ENCODE measurements around the gene ALDH2.
"Not testable (repeated sequence)": the region's sequence is repeated elsewhere in the genome, so short reads cannot be mapped to it uniquely, and the experiment has no call there.

ALDH2 gene

DNA sequence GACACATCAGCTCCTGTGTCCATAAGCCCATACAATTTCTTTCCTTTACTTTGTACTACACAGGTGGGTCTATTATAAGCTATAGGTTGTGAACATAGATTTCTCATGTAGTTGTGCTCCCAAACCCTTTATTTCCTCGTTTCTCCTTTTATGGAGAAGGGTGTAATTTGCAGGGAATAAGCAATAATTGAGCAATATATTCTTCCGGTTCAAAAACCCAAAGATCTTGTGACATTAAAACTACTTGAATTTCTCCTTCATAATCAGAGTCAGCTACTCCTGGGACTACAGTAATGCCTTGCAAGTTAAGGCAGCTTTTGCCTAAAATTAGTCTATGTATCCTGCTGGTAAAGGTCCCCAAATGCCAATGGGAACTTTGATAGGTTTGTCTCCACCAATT is 56.2 kb downstream of the ALDH2 start:
- peak overlapping the region; percentile 31; the same call in 1 of the 2 replicates for H3K27ac ChIP-seq

DNA sequence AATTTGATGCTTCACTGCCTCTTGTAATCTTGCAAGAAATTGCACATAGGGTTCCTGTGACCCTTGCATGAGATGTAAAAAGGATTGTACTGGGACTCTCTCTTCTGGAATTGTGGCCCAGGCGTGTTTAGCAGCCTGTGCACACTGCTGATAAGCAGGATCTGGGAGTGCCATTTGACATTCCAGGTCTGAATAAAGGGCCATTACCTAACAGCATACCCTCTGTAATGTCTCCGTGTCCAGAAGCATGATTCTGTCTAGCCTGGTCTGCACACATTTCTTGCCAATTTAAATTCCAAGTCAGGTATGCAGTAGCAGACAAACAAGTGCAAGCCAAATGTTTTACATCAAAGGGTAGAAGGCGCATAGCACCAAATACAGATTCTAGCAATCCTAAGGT is 57.2 kb downstream of the ALDH2 start:
- TF ChIP-seq EZH2 (IDR thresholded peaks at IDR 0.05) (no peak), POLR2AphosphoS5 (IDR thresholded peaks at IDR 0.05; ENCODE audit: borderline replicate concordance, low read depth, low read length) (no peak), FOXP2 (optimal IDR thresholded peaks at IDR 0.05; ENCODE audit: control extremely low read depth, extremely low read length, insufficient read depth) (no peak)
- DNase-seq (ENCODE audit: low read depth, low spot score), result no peak
- Histone ChIP-seq H3K4me3 (no peak overlapping the region), H3K36me3 (ENCODE audit: insufficient read depth, low read length) (no peaks in the 10 kb centered on the region), H3K9me3 (ENCODE audit: low read depth, low read length) (0 out of 2 replicates have a peak, but pooled peaks cover 3% of the 10 kb centered on the region), H3K9ac (ENCODE audit: insufficient read length) (no peak overlapping the region), H3K27ac (no peak overlapping the region)

More for the DNA sequence above, 56.2 kb downstream of the ALDH2 start:
- no peaks in the 10 kb centered on the region for H3K9me3 ChIP-seq (ENCODE audit: low read depth, low read length)
- no peak for TF ChIP-seq POLR2AphosphoS5 (IDR thresholded peaks at IDR 0.05; ENCODE audit: borderline replicate concordance, low read depth, low read length)
- TF ChIP-seq EZH2 (IDR thresholded peaks at IDR 0.05), result no peak
- TF ChIP-seq FOXP2 (optimal IDR thresholded peaks at IDR 0.05; ENCODE audit: control extremely low read depth, extremely low read length, insufficient read depth), result no peak
- no peak overlapping the region for H3K9ac ChIP-seq (ENCODE audit: insufficient read length)
- H3K4me3 ChIP-seq, result no peak overlapping the region
- DNase-seq (ENCODE audit: low read depth, low spot score), result no peak
- no peaks in the 10 kb centered on the region for H3K36me3 ChIP-seq (ENCODE audit: insufficient read depth, low read length)

DNA sequence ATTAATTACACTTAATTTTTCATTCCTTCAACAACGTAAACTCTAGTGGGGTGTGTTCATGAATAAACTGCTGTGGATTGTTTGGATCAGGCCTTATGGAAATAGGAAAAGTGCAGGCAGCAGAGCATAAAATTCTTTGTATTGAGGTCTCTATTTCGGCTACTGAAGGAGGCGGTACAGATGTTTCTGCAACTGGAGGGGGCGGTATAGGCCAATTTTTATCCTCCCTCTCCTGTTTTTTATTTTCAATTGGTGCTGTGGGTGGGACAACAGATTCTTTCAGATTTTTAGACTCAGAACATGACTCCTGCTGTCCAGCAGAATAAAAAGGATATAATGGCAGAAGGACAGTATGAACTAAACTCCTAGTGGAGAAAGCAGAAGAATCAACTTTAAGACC is 57.6 kb downstream of the ALDH2 start:
- H3K36me3 ChIP-seq (ENCODE audit: insufficient read depth, low read length); H3K27ac ChIP-seq; DNase-seq (ENCODE audit: low read depth, low spot score); H3K4me3 ChIP-seq; H3K9me3 ChIP-seq (ENCODE audit: low read depth, low read length); H3K9ac ChIP-seq (ENCODE audit: insufficient read length): not testable (repeated sequence)

DNA sequence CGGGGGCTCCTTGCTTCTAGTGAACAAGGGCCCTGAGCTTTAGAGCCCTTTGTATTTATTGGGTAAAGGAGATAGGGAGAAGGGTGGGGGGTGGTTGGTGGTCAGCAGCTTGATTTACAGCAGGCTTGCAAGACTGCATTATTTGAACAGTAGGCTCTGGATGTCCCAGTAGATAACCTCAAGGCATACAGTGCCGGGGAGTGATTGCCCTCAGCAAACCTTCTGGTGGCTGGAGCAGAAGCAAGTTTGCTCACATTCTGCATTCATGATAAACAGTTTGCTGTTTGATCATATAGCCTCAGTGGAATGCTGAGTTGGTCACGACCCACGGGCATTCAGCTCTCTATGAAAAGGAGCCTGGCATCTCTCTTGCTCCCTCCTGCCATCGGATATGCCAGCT is 58.8 kb downstream of the ALDH2 start:
- H3K4me3 ChIP-seq, result no peak overlapping the region
- no peak for DNase-seq (ENCODE audit: low read depth, low spot score)
- no peaks in the 10 kb centered on the region for H3K36me3 ChIP-seq (ENCODE audit: insufficient read depth, low read length)
- 0 out of 2 replicates have a peak, but pooled peaks cover 3% of the 10 kb centered on the region for H3K9me3 ChIP-seq (ENCODE audit: low read depth, low read length)
- no peak overlapping the region for H3K9ac ChIP-seq (ENCODE audit: insufficient read length)
- TF ChIP-seq FOXP2 (optimal IDR thresholded peaks at IDR 0.05; ENCODE audit: control extremely low read depth, extremely low read length, insufficient read depth) (no peak), POLR2AphosphoS5 (IDR thresholded peaks at IDR 0.05; ENCODE audit: borderline replicate concordance, low read depth, low read length) (no peak), EZH2 (IDR thresholded peaks at IDR 0.05) (no peak)
- H3K27ac ChIP-seq, result no peak overlapping the region

DNA sequence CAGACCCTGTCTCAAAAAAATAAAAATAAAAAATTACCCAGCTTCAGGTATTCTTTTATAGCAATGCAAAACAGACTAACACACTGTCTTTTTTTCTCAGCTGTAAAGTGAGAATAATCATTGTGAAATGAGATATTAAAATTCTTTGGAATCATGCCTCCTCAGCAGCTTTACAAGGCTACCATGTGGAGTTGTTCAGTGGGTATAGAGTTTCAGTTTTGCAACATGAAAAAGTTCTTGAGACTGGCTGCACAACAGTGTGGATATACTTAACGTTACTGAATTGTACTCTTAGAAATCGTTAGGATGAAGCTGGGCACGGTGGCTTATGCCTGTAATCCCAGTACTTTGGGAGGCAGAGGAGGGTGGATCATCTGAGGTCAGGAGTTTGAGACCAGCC is 59.6 kb downstream of the ALDH2 start:
- Histone ChIP-seq H3K9me3 (ENCODE audit: low read depth, low read length) (0 out of 2 replicates have a peak, but pooled peaks cover 3% of the 10 kb centered on the region), H3K27ac (peak overlapping the region; percentile 42), H3K9ac (ENCODE audit: insufficient read length) (no peak overlapping the region), H3K36me3 (ENCODE audit: insufficient read depth, low read length) (no peaks in the 10 kb centered on the region), H3K4me3 (no peak overlapping the region)
- no peak for TF ChIP-seq FOXP2 (optimal IDR thresholded peaks at IDR 0.05; ENCODE audit: control extremely low read depth, extremely low read length, insufficient read depth)
- no peak for TF ChIP-seq EZH2 (IDR thresholded peaks at IDR 0.05)
- TF ChIP-seq POLR2AphosphoS5 (IDR thresholded peaks at IDR 0.05; ENCODE audit: borderline replicate concordance, low read depth, low read length), result no peak
- no peak for DNase-seq (ENCODE audit: low read depth, low spot score)

DNA sequence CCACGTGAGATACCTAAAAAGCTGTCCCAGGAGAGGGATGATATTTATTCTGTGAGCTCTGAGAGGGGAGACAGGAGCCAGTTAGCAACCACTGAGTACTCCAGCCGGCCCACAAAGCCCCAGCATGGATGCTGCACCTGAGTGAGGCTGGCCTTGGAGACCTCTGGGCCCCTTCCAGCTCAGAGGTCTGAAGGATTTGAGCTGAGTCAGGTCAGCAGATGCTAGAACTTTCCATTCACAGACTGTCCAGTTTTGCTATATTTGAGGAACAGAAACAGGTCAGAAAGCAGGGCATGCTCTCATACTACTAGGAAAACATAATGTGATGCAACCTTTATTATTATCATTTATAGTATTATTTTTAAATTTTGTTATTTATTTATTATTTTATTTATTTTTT is 60.3 kb downstream of the ALDH2 start:
- TF ChIP-seq POLR2AphosphoS5 (IDR thresholded peaks at IDR 0.05; ENCODE audit: borderline replicate concordance, low read depth, low read length), result no peak
- Histone ChIP-seq H3K27ac (no peak overlapping the region), H3K9me3 (ENCODE audit: low read depth, low read length) (0 out of 2 replicates have a peak, but pooled peaks cover 3% of the 10 kb centered on the region), H3K9ac (ENCODE audit: insufficient read length) (no peak overlapping the region), H3K36me3 (ENCODE audit: insufficient read depth, low read length) (no peaks in the 10 kb centered on the region), H3K4me3 (no peak overlapping the region)
- DNase-seq (ENCODE audit: low read depth, low spot score), result no peak

DNA sequence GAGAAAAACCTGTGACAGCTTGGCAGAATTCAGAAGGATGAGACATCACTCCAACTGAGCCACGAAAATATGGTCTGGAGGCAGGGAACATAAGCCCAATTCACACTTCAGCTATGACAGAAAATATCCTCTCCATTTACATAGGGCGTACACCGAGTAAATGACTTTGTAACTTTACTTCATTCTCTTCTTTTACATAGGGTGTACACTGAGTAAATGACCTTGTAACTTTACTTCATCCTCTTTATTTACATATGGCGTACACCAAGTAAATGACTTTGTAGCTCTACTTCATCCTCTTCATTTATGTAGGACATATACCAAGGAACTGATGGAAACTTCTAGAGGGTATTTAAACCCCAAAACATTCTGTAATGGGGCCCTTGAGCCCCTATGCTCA is 61.2 kb downstream of the ALDH2 start:
- H3K36me3 ChIP-seq (ENCODE audit: insufficient read depth, low read length), result no peaks in the 10 kb centered on the region
- 0 out of 2 replicates have a peak, but pooled peaks cover 3% of the 10 kb centered on the region for H3K9me3 ChIP-seq (ENCODE audit: low read depth, low read length)
- no peak for DNase-seq (ENCODE audit: low read depth, low spot score)
- no peak overlapping the region for H3K4me3 ChIP-seq
- no peak overlapping the region for H3K27ac ChIP-seq
- TF ChIP-seq EZH2 (IDR thresholded peaks at IDR 0.05) (no peak), FOXP2 (optimal IDR thresholded peaks at IDR 0.05; ENCODE audit: control extremely low read depth, extremely low read length, insufficient read depth) (no peak), POLR2AphosphoS5 (IDR thresholded peaks at IDR 0.05; ENCODE audit: borderline replicate concordance, low read depth, low read length) (no peak)
- H3K9ac ChIP-seq (ENCODE audit: insufficient read length), result no peak overlapping the region

DNA sequence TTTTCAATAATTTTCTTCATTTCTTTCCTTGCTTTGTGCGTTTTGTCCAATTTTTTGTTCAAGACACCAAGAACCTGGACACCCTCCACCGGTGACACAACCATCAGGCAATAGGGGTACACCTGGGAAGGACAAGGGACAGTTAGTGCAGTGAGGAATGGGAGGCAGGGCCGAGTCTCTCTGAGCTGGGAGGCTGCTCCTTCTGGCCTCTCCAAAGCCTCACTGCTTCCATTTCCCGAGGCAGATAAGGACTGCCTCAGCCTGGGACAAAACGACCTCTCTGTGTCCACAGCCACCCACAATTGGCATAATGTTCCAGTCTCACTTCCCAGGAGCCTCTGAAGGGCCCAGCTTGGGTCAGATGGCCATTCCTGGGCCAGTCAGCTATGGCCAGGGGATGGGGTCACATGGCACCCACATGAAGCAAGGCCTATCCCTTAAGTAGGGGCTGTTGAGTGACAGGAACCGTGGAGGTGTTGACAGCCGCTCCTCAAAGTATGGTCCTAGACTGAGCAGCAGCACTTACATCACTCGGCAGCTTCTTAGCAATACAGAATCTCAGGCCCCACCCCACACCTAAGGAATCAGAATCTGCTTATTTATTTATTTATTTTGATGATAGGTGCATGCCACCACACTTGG is 61.7 kb downstream of the ALDH2 start:
- no peaks in the 10 kb centered on the region for H3K36me3 ChIP-seq (ENCODE audit: insufficient read depth, low read length)
- no peak overlapping the region for H3K4me3 ChIP-seq
- 0 out of 2 replicates have a peak, but pooled peaks cover 3% of the 10 kb centered on the region for H3K9me3 ChIP-seq (ENCODE audit: low read depth, low read length)
- no peak overlapping the region for H3K27ac ChIP-seq
- no peak for DNase-seq (ENCODE audit: low read depth, low spot score)
- H3K9ac ChIP-seq (ENCODE audit: insufficient read length), result no peak overlapping the region
- TF ChIP-seq POLR2AphosphoS5 (IDR thresholded peaks at IDR 0.05; ENCODE audit: borderline replicate concordance, low read depth, low read length), result no peak
- no peak for TF ChIP-seq FOXP2 (optimal IDR thresholded peaks at IDR 0.05; ENCODE audit: control extremely low read depth, extremely low read length, insufficient read depth)
- no peak for TF ChIP-seq EZH2 (IDR thresholded peaks at IDR 0.05)

DNA sequence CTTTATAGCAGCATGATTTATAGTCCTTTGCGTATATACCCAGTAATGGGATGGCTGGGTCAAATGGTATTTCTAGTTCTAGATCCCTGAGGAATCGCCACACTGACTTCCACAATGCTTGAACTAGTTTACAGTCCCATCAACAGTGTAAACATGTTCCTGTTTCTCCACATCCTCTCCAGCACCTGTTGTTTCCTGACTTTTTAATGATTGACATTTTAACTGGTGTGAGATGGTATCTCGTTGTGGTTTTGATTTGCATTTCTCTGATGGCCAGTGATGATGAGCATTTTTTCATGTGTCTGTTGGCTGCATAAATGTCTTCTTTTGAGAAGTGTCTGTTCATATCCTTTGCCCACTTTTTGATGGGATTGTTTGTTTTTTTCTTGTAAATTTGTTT is 62.9 kb downstream of the ALDH2 start:
- not testable (repeated sequence) for H3K9ac ChIP-seq (ENCODE audit: insufficient read length); H3K4me3 ChIP-seq; H3K27ac ChIP-seq; DNase-seq (ENCODE audit: low read depth, low spot score); H3K9me3 ChIP-seq (ENCODE audit: low read depth, low read length); H3K36me3 ChIP-seq (ENCODE audit: insufficient read depth, low read length)

DNA sequence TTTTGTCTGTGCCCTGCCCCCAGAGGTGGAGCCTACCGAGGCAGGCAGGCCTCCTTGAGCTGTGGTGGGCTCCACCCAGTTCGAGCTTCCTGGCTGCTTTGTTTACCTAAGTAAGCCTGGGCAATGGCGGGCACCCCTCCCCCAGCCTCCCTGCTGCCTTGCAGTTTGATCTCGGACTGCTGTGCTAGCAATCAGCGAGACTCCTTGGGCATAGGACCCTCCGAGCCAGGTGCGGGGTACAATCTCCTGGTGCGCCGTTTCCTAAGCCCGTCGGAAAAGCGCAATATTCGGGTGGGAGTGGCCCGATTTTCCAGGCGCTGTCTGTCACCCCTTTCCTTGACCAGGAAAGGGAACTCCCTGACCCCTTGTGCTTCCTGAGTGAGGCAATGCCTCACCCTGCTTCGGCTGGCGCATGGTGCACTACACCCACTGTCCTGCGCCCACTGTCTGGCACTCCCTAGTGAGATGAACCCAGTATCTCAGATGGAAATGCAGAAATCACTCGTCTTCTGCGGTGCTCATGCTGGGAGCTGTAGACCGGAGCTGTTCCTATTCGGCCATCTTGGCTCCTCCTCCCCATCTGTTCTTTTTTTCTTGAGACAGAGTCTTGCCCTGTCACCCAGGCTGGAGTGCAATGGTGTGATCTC is 68.1 kb downstream of the ALDH2 start:
- H3K27ac ChIP-seq; DNase-seq (ENCODE audit: low read depth, low spot score); H3K36me3 ChIP-seq (ENCODE audit: insufficient read depth, low read length); H3K9ac ChIP-seq (ENCODE audit: insufficient read length); H3K4me3 ChIP-seq; H3K9me3 ChIP-seq (ENCODE audit: low read depth, low read length): not testable (repeated sequence)

DNA sequence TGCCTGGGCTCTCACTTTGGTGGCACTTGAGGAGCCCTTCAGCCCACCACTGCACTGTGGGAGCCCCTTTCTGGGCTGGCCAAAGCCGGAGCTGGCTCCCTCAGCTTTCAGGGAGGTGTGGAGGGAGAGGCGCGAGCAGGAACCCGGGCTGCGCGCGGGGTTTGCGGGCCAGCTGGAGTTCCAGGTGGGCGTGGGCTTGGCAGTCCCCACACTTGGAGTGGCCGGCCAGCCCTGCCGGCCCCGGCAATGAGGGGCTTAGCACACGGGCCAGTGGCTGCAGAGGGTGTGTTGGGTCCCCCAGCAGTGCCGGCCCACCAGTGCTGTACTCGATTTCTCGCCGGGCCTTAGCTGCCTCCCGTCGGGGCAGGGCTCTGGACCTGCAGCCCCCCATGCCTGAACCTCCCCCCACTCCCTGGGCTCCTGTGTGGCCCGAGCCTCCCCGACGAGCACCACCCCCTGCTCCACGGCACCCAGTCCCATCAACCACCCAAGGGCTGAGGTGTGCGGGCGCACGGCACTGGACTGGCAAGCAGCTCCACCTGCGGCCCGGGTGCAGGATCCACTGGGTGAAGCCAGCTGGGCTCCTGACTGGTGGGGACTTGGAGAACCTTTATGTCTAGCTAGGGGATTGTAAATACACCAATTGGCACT is 68.9 kb downstream of the ALDH2 start:
- H3K9me3 ChIP-seq (ENCODE audit: low read depth, low read length); H3K9ac ChIP-seq (ENCODE audit: insufficient read length); DNase-seq (ENCODE audit: low read depth, low spot score); H3K27ac ChIP-seq; H3K4me3 ChIP-seq: not testable (repeated sequence)
- H3K36me3 ChIP-seq (ENCODE audit: insufficient read depth, low read length), result peaks cover 15% of the 10 kb centered on the region
